Measurements from ENCODE around the gene GALNT15.

Gene GALNT15

GRCh38 chr3:16222547-16222946 is 48.1 kb downstream of the GALNT15 start:
- in situ Hi-C loops (cut with MboI; ENCODE audit: low sequenced_read_pairs), result no loop called here

GRCh38 chr3:16224325-16224724 is 49.8 kb downstream of the GALNT15 start:
- in situ Hi-C loops (cut with MboI; ENCODE audit: low sequenced_read_pairs), result no loop called here

- in situ Hi-C loops (cut with MboI; ENCODE audit: low sequenced_read_pairs), result no loop called here
These were observed 53.1 kb downstream of the GALNT15 start for GRCh38 chr3:16227566-16227965.

- in situ Hi-C loops (cut with MboI; ENCODE audit: low sequenced_read_pairs), result no loop called here
These were observed 55.2 kb downstream of the GALNT15 start for GRCh38 chr3:16229681-16230080.

- in situ Hi-C loops (cut with MboI; ENCODE audit: low sequenced_read_pairs), result no loop called here
These were observed 57.5 kb downstream of the GALNT15 start for GRCh38 chr3:16231983-16232382.

- in situ Hi-C loops (cut with MboI; ENCODE audit: low sequenced_read_pairs), result no loop called here
These were observed 59.3 kb downstream of the GALNT15 start for GRCh38 chr3:16233806-16234205.

GRCh38 chr3:16234281-16234680 is 59.8 kb downstream of the GALNT15 start:
- in situ Hi-C loops (cut with MboI; ENCODE audit: low sequenced_read_pairs), result no loop called here

- in situ Hi-C loops (cut with MboI; ENCODE audit: low sequenced_read_pairs), result no loop called here
These were observed 61.7 kb downstream of the GALNT15 start for GRCh38 chr3:16236030-16236639.

GRCh38 chr3:16236856-16237393 is 62.4 kb downstream of the GALNT15 start:
- in situ Hi-C loops (cut with MboI; ENCODE audit: low sequenced_read_pairs), result no loop called here

- in situ Hi-C loops (cut with MboI; ENCODE audit: low sequenced_read_pairs), result no loop called here
These were observed 64.7 kb downstream of the GALNT15 start for GRCh38 chr3:16239086-16239770.

- in situ Hi-C loops (cut with MboI; ENCODE audit: low sequenced_read_pairs), result no loop called here
These were observed 65.3 kb downstream of the GALNT15 start for GRCh38 chr3:16239780-16240179.

- in situ Hi-C loops (cut with MboI; ENCODE audit: low sequenced_read_pairs), result no loop called here
These were observed 65.9 kb downstream of the GALNT15 start for GRCh38 chr3:16240229-16241023.

GRCh38 chr3:16241225-16241624 is 66.7 kb downstream of the GALNT15 start:
- in situ Hi-C loops (cut with MboI; ENCODE audit: low sequenced_read_pairs), result no loop called here

- in situ Hi-C loops (cut with MboI; ENCODE audit: low sequenced_read_pairs), result no loop called here
These were observed 67.7 kb downstream of the GALNT15 start for GRCh38 chr3:16242177-16242576.

GRCh38 chr3:16243706-16244490 is 69.4 kb downstream of the GALNT15 start:
- in situ Hi-C loops (cut with MboI; ENCODE audit: low sequenced_read_pairs), result no loop called here

GRCh38 chr3:16245609-16246008 is 71.1 kb downstream of the GALNT15 start:
- in situ Hi-C loops (cut with MboI; ENCODE audit: low sequenced_read_pairs), result no loop called here

- in situ Hi-C loops (cut with MboI; ENCODE audit: low sequenced_read_pairs), result no loop called here
These were observed 73.0 kb downstream of the GALNT15 start for GRCh38 chr3:16247282-16248061.

GRCh38 chr3:16248556-16248955 is 74.1 kb downstream of the GALNT15 start:
- in situ Hi-C loops (cut with MboI; ENCODE audit: low sequenced_read_pairs), result no loop called here

- in situ Hi-C loops (cut with MboI; ENCODE audit: low sequenced_read_pairs), result no loop called here
These were observed 74.9 kb downstream of the GALNT15 start for GRCh38 chr3:16249336-16249735.

- in situ Hi-C loops (cut with MboI; ENCODE audit: low sequenced_read_pairs), result no loop called here
These were observed 75.4 kb downstream of the GALNT15 start for GRCh38 chr3:16249886-16250285.

All from HL-60/S4 (cell line).